Skeletal muscle satellite cell (primary cell): Measurements from ENCODE around the gene DHX15.

Experiments used
- H3K27me3 ChIP-seq: 2 replicates; pipeline ENCODE4 v1.7.0; 2013; ENCODE audit warnings: low read length; ENCODE audit not compliant: control insufficient read depth, insufficient read depth
- H3K36me3 ChIP-seq: 2 replicates; pipeline ENCODE4 v1.7.0; 2013; ENCODE audit warnings: mild to moderate bottlenecking, control low read depth, low read length; ENCODE audit not compliant: insufficient read depth
- H3K4me1 ChIP-seq: 2 replicates; pipeline ENCODE4 v1.7.0; 2013; ENCODE audit warnings: low read length; ENCODE audit not compliant: control insufficient read depth, insufficient read depth
- H3K4me2 ChIP-seq: 2 replicates; pipeline ENCODE4 v1.7.0; 2013; ENCODE audit warnings: mild to moderate bottlenecking, low read length
- H3K4me3 ChIP-seq: 2 replicates; pipeline ENCODE4 v1.7.0; 2013; ENCODE audit warnings: low read length
- H3K9ac ChIP-seq: 2 replicates; pipeline ENCODE4 v1.7.0; 2013; ENCODE audit warnings: mild to moderate bottlenecking, low read depth, low read length, moderate library complexity
- H3K9me3 ChIP-seq: replicated peaks from 2 replicates; pipeline ENCODE4 v1.7.0; 2013; ENCODE audit warnings: mild to moderate bottlenecking, control low read depth, low read length

DHX15 gene

GRCh38 chr4:24559889-24560288 lies 24.5 kb downstream of the DHX15 start:
- H3K4me3 ChIP-seq: no peak overlapping the region
- no peak overlapping the region for H3K9ac ChIP-seq

GRCh38 chr4:24559032-24559821 lies 25.1 kb downstream of the DHX15 start:
- Histone ChIP-seq H3K27me3 (no peaks in the 10 kb centered on the region), H3K9ac (no peak overlapping the region), H3K4me2 (peak overlapping the region; percentile 29), H3K36me3 (peaks cover 29% of the 10 kb centered on the region), H3K9me3 (no peaks in the 10 kb centered on the region), H3K4me3 (no peak overlapping the region), H3K4me1 (peaks cover 43% of the 10 kb centered on the region)

More at GRCh38 chr4:24559889-24560288, 24.5 kb downstream of the DHX15 start:
- peaks cover 47% of the 10 kb centered on the region for H3K4me1 ChIP-seq
- peak overlapping the region; percentile 20 for H3K4me2 ChIP-seq
- H3K36me3 ChIP-seq: peaks cover 26% of the 10 kb centered on the region
- no peaks in the 10 kb centered on the region for H3K9me3 ChIP-seq
- H3K27me3 ChIP-seq: no peaks in the 10 kb centered on the region

GRCh38 chr4:24557026-24558025 lies 27.0 kb downstream of the DHX15 start:
- no peaks in the 10 kb centered on the region for H3K9me3 ChIP-seq
- peaks cover 48% of the 10 kb centered on the region for H3K4me1 ChIP-seq
- peaks cover 31% of the 10 kb centered on the region for H3K36me3 ChIP-seq
- no peaks in the 10 kb centered on the region for H3K27me3 ChIP-seq
- H3K4me2 ChIP-seq: peak overlapping the region; percentile 39
- no peak overlapping the region for H3K9ac ChIP-seq
- H3K4me3 ChIP-seq: no peak overlapping the region

- Histone ChIP-seq H3K36me3 (peaks cover 47% of the 10 kb centered on the region), H3K9me3 (no peaks in the 10 kb centered on the region)
These were observed 32.7 kb downstream of the DHX15 start for GRCh38 chr4:24551492-24552289.

GRCh38 chr4:24550441-24551175 lies 33.7 kb downstream of the DHX15 start:
- no peak overlapping the region for H3K4me3 ChIP-seq
- H3K4me1 ChIP-seq: peaks cover 16% of the 10 kb centered on the region
- H3K4me2 ChIP-seq: no peak overlapping the region
- no peaks in the 10 kb centered on the region for H3K9me3 ChIP-seq
- H3K27me3 ChIP-seq: no peaks in the 10 kb centered on the region
- no peak overlapping the region for H3K9ac ChIP-seq
- H3K36me3 ChIP-seq: peaks cover 44% of the 10 kb centered on the region

More at GRCh38 chr4:24551492-24552289, 32.7 kb downstream of the DHX15 start:
- Histone ChIP-seq H3K9ac (no peak overlapping the region), H3K4me3 (no peak overlapping the region), H3K4me2 (no peak overlapping the region), H3K27me3 (no peaks in the 10 kb centered on the region), H3K4me1 (peaks cover 17% of the 10 kb centered on the region)

- Histone ChIP-seq H3K27me3 (no peaks in the 10 kb centered on the region), H3K4me1 (peaks cover 16% of the 10 kb centered on the region), H3K9ac (no peak overlapping the region), H3K9me3 (no peaks in the 10 kb centered on the region), H3K4me2 (no peak overlapping the region), H3K36me3 (peaks cover 45% of the 10 kb centered on the region), H3K4me3 (no peak overlapping the region)
These were observed 36.4 kb downstream of the DHX15 start for GRCh38 chr4:24547979-24548378.

GRCh38 chr4:24544208-24544988 lies 40.0 kb downstream of the DHX15 start:
- peaks cover 58% of the 10 kb centered on the region for H3K36me3 ChIP-seq
- no peaks in the 10 kb centered on the region for H3K27me3 ChIP-seq
- H3K9me3 ChIP-seq: no peaks in the 10 kb centered on the region
- no peaks in the 10 kb centered on the region for H3K4me1 ChIP-seq
- H3K9ac ChIP-seq: no peak overlapping the region
- no peak overlapping the region for H3K4me2 ChIP-seq
- H3K4me3 ChIP-seq: no peak overlapping the region

GRCh38 chr4:24537025-24537424 lies 47.3 kb downstream of the DHX15 start:
- Histone ChIP-seq H3K4me1 (peaks cover 8% of the 10 kb centered on the region), H3K9ac (no peak overlapping the region), H3K4me3 (no peak overlapping the region), H3K27me3 (no peaks in the 10 kb centered on the region), H3K36me3 (peaks cover 68% of the 10 kb centered on the region), H3K9me3 (no peaks in the 10 kb centered on the region), H3K4me2 (no peak overlapping the region)

- Histone ChIP-seq H3K27me3 (no peaks in the 10 kb centered on the region), H3K4me3 (no peak overlapping the region), H3K4me1 (peaks cover 8% of the 10 kb centered on the region), H3K36me3 (peaks cover 59% of the 10 kb centered on the region), H3K9me3 (no peaks in the 10 kb centered on the region), H3K4me2 (no peak overlapping the region), H3K9ac (no peak overlapping the region)
These were observed 49.0 kb downstream of the DHX15 start for GRCh38 chr4:24535399-24535798.

GRCh38 chr4:24533364-24533763 lies 51.0 kb downstream of the DHX15 start:
- no peak overlapping the region for H3K9ac ChIP-seq
- H3K4me1 ChIP-seq: peaks cover 8% of the 10 kb centered on the region
- H3K36me3 ChIP-seq: peaks cover 66% of the 10 kb centered on the region
- H3K27me3 ChIP-seq: no peaks in the 10 kb centered on the region
- H3K4me3 ChIP-seq: no peak overlapping the region
- H3K9me3 ChIP-seq: no peaks in the 10 kb centered on the region
- H3K4me2 ChIP-seq: no peak overlapping the region
